NCI-H460 (cell line): ENCODE data around the gene ASIC4. TPM values are rescaled to one million over a fixed set of nuclear protein-coding genes. Genes with fewer than 3 reads are reported as not detected.

Source experiments
- DNase-seq: peaks from one replicate; pipeline ENCODE4 v3.0.0-alpha.2; 2016; ENCODE audit warnings: low read depth; ENCODE audit errors: extremely low read depth
- total RNA-seq: library from RNA; depleted of rRNA; stranded (reverse); fragments of >200 nt; shearing (Covaris generic); gene quantifications from 2 replicates; pipeline ENCODE4 v1.2.3, GENCODE V29; 2014

Gene ASIC4
- total RNA-seq, 1 experiment from 2014 or later = 0.17 TPM

- no peak for DNase-seq
These were observed 48.1 kb downstream of the ASIC4 start for GRCh38 chr2:219562049-219563020.

GRCh38 chr2:219563271-219563928 is 49.1 kb downstream of the ASIC4 start:
- no peak for DNase-seq

- no peak for DNase-seq
These were observed 51.1 kb downstream of the ASIC4 start for GRCh38 chr2:219565130-219566080.

- DNase-seq = no peak
These were observed 52.4 kb downstream of the ASIC4 start for GRCh38 chr2:219566640-219567039.

- DNase-seq = no peak
These were observed 52.8 kb downstream of the ASIC4 start for GRCh38 chr2:219567131-219567530.

- no peak for DNase-seq
These were observed 53.6 kb downstream of the ASIC4 start for GRCh38 chr2:219567791-219568361.

GRCh38 chr2:219569041-219569440 is 54.8 kb downstream of the ASIC4 start:
- no peak for DNase-seq

GRCh38 chr2:219569635-219570034 is 55.4 kb downstream of the ASIC4 start:
- no peak for DNase-seq

- DNase-seq = no peak
These were observed 56.1 kb downstream of the ASIC4 start for GRCh38 chr2:219570194-219570923.

GRCh38 chr2:219570924-219571310 is 56.6 kb downstream of the ASIC4 start:
- no peak for DNase-seq

GRCh38 chr2:219571311-219572236 is 57.3 kb downstream of the ASIC4 start, which contains the start of gene OBSL1:
Gene OBSL1 (minus strand): TSS chr2:219571539. CDS start chr2:219571232, 307 bp downstream.
- no peak for DNase-seq

- no peak for DNase-seq
These were observed 58.1 kb downstream of the ASIC4 start, which contains the start of gene INHA for GRCh38 chr2:219572237-219573001. Gene INHA (plus strand): TSS chr2:219572310. CDS start chr2:219572375, 65 bp downstream.

- DNase-seq = no peak
These were observed 58.9 kb downstream of the ASIC4 start for GRCh38 chr2:219573166-219573565.

GRCh38 chr2:219574484-219575311 is 60.4 kb downstream of the ASIC4 start:
- DNase-seq = no peak

- no peak for DNase-seq
These were observed 61.6 kb downstream of the ASIC4 start for GRCh38 chr2:219575566-219576504.
